HG03520 (cell line): Measurements from ENCODE around the gene PHACTR1.

Experiments
- ATAC-seq: cut with Tn5 transposase; IDR thresholded peaks from one replicate; pipeline ENCODE4 v1.9.1; 2021; ENCODE audit warnings: mild to moderate bottlenecking, moderate library complexity; ENCODE audit not compliant: unreplicated experiment

Gene PHACTR1

DNA sequence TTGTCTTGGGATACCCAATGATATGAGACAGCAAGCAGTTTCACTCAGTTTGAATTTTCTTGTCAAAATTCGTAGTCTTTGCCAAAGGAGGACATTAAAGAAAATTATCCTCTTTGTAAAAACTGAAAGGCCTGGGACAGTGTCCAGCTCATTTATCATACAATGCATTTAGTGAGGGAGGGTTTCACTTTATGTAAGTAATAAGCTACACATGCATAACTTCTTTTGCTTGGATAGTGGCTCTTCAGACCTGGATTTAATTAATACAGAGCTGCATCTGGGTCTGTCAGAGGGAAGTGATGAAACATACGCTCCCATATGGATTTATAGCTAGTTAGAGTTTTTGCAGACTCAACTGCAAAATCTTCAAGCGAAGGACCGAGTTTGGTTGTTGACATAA is 175.6 kb downstream of the PHACTR1 start:
- no peak for ATAC-seq

DNA sequence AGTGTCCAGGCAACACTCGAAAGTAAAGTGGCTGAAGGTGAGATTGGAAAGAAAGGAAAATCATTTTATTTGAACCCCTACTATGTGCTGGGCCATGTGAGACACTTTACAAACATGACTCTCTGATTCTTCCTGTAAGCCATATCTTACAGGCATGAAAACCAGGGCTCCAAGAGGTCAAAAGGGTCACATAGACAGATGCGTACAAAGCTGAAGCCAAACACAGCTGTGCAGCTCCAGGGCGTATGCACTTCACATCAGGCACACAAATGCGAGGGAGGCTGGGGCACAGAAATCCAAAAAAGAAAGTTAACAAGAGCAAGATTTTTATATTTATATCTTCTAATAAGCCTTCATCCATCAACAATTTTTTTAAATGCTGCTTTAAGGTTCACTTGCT is 176.5 kb downstream of the PHACTR1 start:
- ATAC-seq: no peak

DNA sequence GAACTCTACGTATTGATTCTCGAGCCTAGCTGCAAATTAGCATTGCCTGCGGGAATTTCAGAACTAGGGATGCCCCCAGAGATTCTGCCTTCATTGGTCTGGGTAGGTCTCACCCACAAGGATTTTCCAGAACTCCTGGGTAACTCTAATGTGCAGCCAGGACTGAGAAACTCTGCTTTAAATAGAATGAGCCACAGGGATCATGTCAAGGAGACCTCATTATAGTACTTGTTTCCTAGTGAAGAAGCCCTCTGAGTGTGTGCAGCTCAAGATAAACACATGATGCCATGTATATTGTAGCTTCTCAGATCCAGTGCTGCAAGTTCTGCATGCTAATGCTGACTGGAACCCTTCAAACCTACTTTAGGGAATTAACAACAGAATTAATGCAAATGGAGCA is 179.2 kb downstream of the PHACTR1 start:
- ATAC-seq: no peak

DNA sequence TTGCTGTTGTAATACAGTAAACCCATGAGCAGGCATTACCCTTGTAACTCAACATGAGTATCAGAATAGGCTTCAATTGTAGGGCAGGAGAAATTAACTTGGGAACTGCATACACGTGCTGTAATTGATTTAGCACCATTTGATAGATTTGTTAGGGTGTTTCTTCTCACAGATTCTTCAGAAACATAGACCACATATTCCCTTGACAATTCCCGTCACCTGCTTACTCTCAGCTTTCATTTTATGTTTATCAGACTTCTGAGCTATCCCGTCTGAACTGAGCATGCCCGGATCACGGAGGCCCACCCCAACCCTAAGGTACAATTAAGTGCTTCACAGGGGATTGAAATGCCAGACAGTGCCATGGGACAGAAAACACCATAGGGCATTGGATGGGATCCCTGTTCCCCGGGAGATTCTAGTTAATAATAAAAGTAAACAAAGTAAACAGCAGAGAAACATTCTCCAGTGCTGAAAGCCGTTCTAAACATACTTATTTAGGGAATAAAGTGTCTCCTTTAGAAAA is 179.7 kb downstream of the PHACTR1 start:
- no peak for ATAC-seq

DNA sequence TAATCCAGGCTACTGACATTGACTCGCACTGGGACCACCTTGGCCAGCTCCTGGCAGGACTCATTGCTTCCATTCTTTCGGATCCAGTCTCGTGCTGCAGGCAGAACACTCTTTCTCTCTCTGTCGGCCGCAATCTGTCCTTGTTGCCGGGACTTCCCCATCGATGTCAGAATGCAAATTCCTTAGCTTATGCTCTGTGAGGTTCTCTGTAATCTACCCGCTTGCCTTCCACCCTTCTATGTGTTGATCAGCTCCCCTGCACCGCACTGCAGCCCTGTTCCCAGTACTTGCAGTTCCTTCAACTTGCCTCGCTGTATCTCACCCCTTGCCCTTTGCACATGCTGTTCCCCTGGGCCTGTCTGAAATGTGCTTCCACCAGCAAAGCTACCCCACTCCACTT is 182.0 kb downstream of the PHACTR1 start:
- no peak for ATAC-seq

DNA sequence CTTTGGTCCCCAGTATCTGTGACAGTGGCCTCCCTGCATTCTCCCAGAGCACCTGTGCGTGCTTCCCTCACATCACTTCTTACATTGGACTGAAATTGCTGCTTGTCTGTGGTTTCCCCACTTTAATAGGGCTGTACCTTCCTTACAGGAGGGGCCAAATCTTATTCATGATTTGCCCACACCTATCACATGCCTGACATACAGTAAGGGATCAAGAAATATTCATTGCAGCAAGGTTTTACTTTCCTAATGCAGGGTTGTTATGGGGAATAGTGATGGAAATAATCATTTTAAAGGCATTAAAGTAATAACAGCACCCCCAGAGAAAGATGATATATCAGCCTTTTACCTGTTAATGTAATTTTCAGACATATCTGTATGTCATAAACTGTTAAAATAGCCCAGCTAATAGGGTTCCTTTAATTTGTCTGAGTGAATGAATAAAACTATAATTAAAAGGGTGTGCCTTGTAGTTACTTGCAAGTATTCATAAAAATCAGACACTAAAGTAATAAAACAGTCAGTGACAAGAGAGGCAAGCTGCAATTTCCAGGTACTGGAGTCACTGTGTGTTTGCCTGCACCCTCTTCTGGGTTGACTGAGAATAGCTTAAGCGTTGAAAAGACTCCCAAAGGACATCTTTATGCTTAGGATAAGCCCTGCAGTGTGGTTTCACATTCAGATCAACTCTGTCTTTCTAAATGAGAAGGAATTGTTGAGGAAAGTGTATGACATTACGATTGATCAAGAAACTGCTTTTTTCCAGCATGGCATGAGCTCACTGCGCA is 182.7 kb downstream of the PHACTR1 start:
- ATAC-seq: no peak

DNA sequence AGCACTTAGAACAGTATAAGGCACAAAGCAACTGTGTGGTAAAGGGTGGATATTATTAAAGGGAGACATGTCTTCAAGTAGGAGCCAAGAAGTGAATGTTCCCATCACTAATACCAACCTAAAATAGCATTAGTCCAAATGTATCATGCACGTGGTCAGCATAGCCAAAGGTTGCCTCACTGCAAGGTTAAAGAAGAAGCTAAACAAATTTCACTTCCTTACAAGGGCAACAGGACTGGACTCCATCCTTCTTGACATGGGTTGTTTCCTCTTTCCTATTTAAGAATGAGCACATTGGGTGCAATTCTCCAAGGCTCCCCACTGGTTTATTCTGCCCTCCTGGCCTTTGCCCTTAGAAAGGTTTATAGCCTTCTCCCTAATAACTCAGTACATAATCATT is 186.7 kb downstream of the PHACTR1 start:
- no peak for ATAC-seq

DNA sequence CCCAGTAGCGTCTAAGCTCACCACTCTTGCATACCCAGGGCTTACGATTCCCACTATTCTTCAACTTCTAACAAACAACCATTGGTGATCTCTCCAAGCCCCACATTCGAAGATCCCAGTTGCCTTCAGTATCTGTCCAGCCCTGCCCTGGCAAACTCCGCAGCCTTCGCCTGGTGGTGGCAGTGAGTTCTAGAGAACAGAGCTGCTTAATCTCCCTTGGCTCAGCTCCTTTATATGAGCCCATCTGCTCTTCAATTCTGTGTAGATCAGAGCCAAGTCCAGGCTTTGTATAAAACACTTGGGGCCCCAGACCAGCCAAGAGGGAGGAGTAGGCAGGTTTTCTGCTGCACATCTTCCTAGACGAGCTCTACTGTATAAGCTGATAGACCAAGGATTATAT is 193.3 kb downstream of the PHACTR1 start:
- no peak for ATAC-seq

DNA sequence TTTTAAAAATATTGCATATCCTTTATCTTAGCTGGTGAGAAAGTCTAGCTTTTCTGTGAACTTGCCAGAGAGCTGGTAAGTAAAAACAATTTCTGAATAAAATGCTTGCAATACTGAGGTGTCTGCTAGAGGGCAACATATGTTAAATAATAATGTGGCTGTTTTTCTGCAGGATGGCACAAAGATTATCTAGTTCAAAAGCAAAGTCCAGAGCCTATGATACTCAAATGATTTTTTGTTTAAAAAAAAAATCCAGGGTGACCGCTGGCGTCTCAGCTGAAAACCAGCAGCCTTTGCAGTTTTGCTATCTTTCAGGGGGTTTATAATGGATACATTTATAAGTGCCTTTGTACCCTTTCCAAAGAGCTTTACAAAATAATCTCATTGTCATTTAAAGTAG is 194.9 kb downstream of the PHACTR1 start:
- ATAC-seq: no peak

DNA sequence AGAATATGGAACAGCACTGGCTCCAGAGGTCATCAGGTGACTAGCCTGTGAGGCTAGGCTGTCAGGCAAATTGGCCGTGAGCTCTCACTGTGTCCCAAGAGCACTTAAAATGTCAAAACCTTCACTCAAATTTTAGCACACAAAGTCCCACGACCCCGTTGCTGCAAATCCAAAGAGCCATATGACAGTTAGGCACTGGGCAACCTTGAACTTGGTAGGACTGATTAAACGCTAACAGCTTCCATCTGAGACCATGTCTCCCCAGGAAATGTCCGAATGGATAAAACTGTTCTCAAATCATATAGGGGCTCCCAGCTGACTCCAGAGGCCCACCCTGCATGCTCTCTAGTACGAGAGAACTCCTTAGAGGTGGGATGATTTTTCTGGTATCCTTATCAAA is 196.6 kb downstream of the PHACTR1 start:
- no peak for ATAC-seq

DNA sequence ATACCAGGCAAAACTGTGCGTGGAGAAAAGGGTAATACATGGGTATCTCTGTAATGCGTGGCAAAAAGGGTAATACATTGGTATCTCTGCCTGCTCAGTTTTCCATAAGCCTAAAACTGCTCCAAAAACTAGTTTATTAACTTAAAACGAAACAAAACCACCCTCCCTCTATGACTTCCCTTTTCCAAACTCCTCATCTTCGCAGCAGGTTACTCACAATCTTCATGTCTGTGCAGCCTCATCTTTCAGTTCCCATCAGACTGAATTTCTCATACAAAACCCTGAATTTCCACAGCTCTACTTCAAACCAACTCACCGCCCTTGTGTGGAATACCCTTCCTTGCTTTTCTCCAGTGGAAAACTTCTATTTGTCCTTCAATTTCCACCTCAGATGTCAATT is 199.4 kb downstream of the PHACTR1 start:
- ATAC-seq: no peak

DNA sequence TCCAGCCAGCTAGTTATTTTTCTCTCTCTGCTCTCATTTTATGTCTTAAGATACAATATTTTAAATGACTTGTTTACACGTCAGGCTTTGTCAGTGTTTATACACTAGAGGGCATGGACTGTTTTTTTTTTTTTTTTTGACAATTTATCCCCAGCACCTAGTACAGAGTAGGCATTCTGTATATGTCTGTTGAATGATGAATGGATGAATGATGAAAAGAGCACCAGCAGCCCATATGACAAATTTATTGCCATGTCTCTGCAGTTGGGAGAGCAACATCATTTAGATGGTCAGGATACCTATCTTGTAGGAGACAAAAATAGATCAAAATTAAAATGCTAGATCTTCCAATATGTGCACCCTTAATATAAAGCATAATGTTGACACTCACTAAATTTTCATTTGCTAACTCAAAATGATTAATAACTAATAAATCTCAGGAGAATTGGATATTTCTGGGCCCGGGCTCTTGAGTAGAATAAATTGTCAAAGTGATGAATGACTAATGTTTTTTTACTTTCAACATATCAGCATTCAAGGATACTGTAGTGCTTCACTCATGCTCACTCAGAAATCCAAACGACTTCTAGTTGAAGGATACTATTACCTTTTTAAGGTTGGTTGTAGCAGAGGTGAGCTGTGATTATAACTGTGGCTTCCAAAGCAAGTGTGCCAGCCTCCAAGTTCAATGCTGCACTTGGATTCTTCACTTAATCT is 200.0 kb downstream of the PHACTR1 start:
- ATAC-seq: no peak

DNA sequence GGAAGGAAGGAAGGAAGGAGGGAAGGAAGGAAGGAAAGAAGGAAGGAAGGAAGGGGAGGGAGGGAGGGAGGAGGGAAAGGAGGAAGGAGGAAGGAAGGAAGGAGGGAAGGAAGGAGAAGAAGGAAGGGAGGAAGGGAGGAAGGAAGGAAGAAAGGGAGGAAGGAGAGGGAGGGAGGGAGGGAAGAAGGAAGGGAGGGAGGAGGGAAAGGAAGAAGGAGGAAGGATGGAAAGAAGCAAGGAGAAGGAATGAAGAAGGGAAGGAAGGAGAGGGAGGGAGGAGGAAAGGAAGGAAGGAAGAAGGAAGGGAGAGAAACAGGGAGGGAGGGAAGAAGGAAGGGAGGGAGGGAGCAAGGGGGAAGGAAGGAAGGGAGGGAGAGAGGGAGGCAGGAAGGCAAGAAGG is 204.9 kb downstream of the PHACTR1 start:
- no peak for ATAC-seq

DNA sequence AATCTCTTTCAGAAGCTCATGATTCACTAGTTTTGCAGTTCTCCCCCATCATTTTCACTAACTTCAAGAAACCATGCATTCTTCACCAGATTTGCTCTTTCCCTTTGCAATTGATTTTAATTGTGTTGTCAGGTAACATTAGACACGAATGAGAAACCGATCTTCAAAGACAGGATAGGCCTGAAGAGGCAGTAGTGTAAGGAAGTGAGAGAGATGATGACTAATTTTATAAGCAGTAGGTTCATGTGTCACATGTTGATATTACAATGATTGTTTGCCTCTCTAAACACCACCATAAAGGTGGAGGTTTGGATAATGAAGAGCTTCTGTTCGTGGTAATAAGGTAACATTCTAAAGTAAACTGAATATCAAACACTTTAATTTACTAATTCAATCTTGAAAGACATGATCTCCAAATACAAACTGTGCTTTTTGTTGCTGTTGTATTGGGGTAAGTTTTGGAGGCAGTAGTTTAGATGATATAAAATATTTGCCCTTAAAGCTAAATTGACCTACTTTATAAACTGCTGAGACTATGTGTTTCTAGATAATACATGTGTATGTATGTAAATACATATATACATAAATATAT is 207.2 kb downstream of the PHACTR1 start:
- ATAC-seq: no peak

DNA sequence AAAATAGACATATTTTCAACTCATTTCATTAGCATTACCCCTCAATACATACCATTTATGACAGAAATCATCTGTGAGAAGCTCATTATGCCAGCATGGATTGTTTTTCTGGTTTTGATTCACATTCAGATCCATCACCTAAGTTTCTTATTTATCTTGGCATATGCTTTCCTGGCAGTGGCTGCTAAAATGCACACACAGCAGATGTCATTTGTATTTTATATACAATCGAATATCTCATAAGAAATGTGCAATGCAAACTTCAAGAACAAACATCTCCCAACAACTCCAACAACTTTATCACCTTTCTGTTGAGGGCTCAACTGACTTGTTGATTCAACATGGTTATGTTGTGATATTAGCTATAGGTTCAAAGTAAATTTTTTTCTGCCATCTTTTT is 208.3 kb downstream of the PHACTR1 start:
- ATAC-seq: no peak

DNA sequence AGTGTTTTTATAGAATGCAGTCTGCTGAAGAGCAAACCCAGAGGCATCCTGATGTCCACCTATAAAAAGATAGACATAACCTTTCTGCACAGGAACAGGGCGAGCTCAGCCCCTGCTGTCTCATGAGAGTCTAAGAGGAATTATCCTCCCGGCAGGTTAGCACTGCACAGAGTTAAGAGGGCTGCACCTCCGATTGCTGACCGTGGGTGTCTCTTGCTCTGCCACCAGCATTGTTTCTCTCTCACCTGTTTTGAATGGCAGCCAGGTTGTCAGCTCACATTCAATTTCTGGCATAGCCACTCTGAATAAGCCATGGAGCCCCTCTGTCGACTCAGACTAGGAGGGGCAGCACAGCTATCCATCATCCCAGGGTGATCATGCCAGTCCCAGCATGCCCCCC is 211.2 kb downstream of the PHACTR1 start:
- ATAC-seq: no peak

DNA sequence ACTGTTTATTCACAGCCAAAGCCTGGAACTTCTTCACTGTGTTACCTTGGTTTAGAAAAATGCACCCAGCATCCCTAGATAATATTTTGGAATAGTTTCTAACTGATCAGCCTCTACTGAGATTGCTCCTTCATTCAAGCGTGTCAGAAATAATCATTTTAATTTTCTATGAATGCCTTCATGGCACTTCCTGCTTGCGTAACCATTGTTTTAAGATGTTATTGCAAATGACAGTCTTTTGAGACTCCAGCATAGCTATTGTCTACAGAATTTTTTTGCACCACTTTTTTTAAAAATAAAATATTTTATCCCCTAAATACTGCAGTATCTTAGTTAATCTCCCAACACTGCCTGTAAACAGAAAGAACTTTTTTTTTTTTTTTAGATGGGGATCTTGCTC is 213.1 kb downstream of the PHACTR1 start:
- ATAC-seq: no peak

DNA sequence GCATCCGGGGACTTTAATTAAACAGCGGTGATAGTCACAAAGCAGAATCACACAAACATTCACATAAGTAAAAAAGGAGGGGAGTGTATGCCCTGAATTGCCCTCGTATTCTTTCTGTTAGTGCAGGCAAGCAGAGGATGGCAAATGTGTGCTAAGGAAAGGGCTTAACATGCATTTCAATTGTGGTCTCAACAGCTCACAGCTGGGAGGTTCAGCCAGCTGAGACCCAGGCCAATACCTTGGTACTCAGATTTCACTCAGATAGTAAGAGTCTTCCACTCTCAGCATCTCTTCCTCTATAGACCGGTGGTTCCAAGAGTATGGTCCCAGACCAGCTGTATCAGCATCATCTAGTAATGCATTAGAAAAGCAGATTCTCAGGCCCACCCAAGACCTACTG is 215.1 kb downstream of the PHACTR1 start:
- ATAC-seq: no peak

DNA sequence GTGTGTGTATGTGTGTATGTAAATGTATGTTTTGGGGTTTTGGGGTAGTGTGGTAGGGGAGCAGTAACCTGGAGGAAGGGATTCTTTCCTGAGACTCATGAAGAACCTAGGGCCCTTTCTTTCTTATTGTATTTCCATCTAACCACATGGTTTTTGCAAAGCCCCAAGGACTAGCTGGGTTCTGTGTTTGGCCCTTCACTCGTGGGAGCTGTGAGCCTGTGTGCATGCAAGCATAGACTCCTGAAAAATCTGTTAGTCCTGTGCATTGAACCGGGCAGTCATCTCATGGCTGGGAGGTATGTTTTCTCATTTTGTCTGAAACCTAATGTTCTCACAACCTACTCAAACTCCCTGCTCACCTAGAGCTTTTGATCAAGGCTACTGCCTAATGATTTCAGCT is 219.1 kb downstream of the PHACTR1 start:
- ATAC-seq: no peak

DNA sequence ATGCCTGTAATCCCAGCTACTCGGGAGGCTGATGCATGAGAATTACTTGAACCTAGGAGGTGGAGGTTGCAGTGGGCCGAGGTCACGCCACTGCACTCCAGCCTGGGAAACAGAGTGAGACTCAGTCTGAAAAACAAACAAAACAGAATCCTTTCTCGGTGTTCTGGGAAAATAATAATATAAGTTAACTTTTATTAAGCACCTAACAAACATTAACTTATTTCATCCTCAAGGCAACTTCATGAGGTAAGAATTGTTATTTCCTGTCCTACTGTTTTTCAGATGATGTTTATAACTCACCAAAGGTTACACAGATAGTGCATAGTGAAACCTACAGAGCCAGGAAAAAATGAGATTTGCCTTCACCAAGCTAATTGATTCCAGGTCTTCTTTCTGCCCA is 221.4 kb downstream of the PHACTR1 start:
- no peak for ATAC-seq

DNA sequence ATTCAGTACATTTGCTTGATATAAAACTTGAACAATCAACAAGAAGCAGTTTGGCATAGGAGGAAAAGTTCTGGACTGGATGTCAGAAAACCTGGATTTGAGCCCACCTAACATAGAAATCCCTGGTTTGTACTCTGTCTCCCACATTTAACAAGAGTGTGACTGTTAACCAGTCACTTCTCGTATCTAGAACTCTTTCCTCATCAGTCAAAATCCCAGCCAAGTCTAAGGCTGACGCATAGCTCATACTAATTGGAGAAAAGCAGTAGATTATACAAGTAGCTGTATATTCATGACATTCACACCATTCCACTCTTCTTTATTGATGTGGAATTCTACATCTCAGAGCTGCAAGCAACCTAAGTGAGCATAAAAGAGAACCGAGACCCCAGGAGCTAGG is 222.7 kb downstream of the PHACTR1 start:
- ATAC-seq: no peak

DNA sequence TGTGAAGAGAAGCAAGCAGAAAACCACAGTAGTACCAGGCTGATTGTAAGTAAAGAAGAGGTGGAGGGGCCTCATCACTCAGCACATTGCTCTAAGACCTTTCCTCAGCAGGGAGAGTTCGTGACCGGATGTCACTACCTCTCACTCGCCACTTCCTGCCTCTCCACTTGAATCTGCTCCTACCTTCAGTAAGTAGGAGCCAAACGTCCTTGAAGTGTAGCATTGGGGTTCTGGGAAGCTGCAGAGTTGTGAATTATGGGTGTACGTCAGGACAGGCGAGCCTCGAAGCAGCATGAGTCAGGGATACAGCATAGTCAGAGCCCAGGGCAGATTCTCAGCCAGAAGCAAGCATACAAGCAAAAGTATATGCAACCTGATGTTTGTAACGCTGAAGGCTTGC is 224.9 kb downstream of the PHACTR1 start:
- ATAC-seq: no peak
